Measurements from ENCODE around the gene CFAP161.
"Not testable (repeated sequence)": the region's sequence is repeated elsewhere in the genome, so short reads cannot be mapped to it uniquely, and the experiment has no call there.

CFAP161 gene

DNA sequence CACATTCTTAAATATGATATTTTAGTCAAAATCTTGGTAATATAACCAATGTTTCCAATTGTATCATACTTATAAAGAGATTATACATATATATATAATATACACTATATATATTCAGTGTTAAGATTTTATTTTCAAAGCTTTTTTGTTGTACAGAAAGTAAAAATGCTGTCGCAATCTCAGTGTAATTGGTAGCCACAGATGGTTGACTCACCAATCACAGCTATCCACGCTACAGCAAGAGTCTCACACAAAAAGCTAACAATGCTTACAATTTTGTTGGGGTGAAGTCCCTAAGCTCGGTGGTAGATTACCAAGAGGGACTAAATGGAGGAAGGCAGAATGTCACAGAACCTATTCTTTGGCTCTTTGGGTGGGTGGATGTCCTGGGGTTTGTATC is 16.9 kb upstream of the CFAP161 start:
- DNase-seq (ENCODE audit: low spot score in 2 of 2) = no peak
- Mint-ChIP-seq H3K27me3 (peaks cover 13% of the 10 kb centered on the region), H3K27ac (no peak overlapping the region), H3K36me3 (peaks cover 2% of the 10 kb centered on the region), H3K9me3 (peaks cover 2% of the 10 kb centered on the region), H3K4me1 (no peaks in the 10 kb centered on the region), H3K4me3 (no peak overlapping the region)
- ATAC-seq (ENCODE audit: low read depth) = no peak

DNA sequence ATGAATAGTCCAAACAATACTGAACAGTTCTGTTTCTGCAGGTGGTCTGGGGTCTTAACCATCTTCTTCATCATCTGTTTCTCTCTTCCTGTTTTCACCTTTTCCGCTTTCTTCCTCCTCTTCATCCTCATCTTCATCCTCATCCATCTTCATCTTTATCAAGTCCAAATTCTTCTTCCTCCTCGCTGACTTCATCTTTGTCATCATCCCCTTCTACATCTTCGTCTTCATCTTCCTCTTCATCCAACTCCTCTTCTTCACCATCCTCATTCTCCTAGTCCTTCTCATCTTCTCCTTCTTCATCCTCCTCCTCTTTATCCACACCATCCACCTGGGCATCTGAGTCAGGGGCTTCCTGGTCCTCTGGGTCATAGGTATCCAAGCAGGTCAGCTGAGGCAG is 16.5 kb upstream of the CFAP161 start:
- Mint-ChIP-seq H3K27me3 (peaks cover 13% of the 10 kb centered on the region), H3K9me3 (peaks cover 2% of the 10 kb centered on the region), H3K4me1 (no peaks in the 10 kb centered on the region), H3K4me3 (no peak overlapping the region), H3K27ac (no peak overlapping the region), H3K36me3 (peaks cover 2% of the 10 kb centered on the region)
- no peak for DNase-seq (ENCODE audit: low spot score in 2 of 2)
- ATAC-seq (ENCODE audit: low read depth) = no peak

DNA sequence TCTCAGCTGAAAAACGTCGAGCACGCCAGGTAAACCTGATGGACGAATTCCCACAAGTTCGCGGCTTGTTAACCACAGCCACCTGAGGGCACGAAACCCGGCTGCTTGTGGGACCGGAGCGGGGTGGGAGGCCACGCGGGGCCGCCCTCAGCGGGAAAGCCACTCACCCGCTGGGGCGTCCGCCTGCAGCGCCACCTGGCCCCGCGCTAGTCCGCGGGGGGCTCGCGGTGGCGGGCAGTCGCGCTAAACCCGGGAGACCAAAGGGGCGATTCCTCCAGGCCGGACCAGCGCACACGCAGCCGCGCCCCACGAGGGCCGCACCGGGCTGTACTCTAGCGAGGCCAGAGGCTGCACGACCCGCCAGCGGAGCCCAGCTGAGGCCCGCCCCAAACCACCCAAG is 15.7 kb upstream of the CFAP161 start:
- Mint-ChIP-seq H3K36me3 (peaks cover 2% of the 10 kb centered on the region), H3K27me3 (peaks cover 13% of the 10 kb centered on the region), H3K4me1 (no peaks in the 10 kb centered on the region), H3K9me3 (peaks cover 2% of the 10 kb centered on the region), H3K27ac (no peak overlapping the region), H3K4me3 (no peak overlapping the region)
- no peak for ATAC-seq (ENCODE audit: low read depth)
- no peak for DNase-seq (ENCODE audit: low spot score in 2 of 2)

GRCh38 chr15:81120069-81120468 is 14.0 kb upstream of the CFAP161 start:
- Mint-ChIP-seq H3K4me3 (no peak overlapping the region), H3K9me3 (peaks cover 2% of the 10 kb centered on the region), H3K27me3 (peaks cover 11% of the 10 kb centered on the region), H3K36me3 (peaks cover 2% of the 10 kb centered on the region), H3K4me1 (no peaks in the 10 kb centered on the region), H3K27ac (no peak overlapping the region)
- ATAC-seq (ENCODE audit: low read depth) (no peak), DNase-seq (ENCODE audit: low spot score in 2 of 2) (no peak)

DNA sequence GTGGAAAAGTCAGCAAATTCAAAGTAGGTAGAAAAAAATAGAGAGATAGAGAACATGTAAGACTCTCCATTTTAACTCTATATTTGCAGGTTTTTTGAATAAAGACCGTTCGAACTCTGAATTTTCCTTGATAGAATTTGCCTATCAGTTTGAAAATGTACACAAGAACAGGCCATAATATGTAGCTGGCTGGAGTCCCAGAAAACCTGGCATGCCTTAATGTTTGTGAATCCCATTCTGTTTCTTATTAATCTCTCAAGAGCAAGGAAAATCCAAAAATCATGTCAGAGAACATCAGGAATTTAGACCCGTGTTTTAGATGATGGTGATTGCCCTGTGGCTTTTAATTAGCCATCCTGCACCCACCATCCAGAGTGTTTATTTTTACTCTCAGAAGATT is 7.2 kb upstream of the CFAP161 start:
- Mint-ChIP-seq H3K27ac (no peak overlapping the region), H3K4me3 (no peak overlapping the region), H3K9me3 (peaks cover 2% of the 10 kb centered on the region), H3K36me3 (peaks cover 9% of the 10 kb centered on the region), H3K27me3 (peaks cover 11% of the 10 kb centered on the region), H3K4me1 (no peaks in the 10 kb centered on the region)
- no peak for DNase-seq (ENCODE audit: low spot score in 2 of 2)
- no peak for ATAC-seq (ENCODE audit: low read depth)

- H3K27ac Mint-ChIP-seq; H3K9me3 Mint-ChIP-seq; DNase-seq (ENCODE audit: low spot score in 2 of 2); H3K36me3 Mint-ChIP-seq; H3K4me3 Mint-ChIP-seq; H3K4me1 Mint-ChIP-seq: not testable (repeated sequence)
- ATAC-seq (ENCODE audit: low read depth) = peak; percentile 72
- H3K27me3 Mint-ChIP-seq = peaks cover 11% of the 10 kb centered on the region
Observed at GRCh38 chr15:81141478-81141877, 7.4 kb downstream of the CFAP161 start.

DNA sequence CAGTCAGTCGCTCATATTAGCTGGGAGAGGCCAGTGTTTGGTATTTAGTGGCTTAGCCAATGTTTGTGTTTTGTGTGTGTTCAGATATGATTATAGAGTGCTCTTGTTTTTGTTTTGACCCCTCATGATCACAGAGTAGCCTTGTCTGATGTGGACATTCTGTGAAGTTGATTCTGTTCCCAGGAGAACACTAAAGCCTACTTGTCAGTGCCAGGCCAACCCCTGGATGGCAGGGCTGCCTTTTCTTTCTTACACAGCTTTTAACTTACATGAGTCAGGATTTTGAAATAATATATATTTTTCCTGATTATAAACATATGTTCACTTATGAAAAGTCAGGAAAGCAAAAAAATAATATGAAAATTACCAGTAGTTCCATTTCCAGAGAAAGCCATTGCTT is 11.9 kb downstream of the CFAP161 start:
- Mint-ChIP-seq H3K27ac (no peak overlapping the region), H3K9me3 (no peaks in the 10 kb centered on the region), H3K27me3 (peaks cover 11% of the 10 kb centered on the region), H3K4me3 (no peak overlapping the region), H3K36me3 (no peaks in the 10 kb centered on the region), H3K4me1 (peaks cover 6% of the 10 kb centered on the region)
- DNase-seq (ENCODE audit: low spot score in 2 of 2) (no peak), ATAC-seq (ENCODE audit: low read depth) (no peak)

DNA sequence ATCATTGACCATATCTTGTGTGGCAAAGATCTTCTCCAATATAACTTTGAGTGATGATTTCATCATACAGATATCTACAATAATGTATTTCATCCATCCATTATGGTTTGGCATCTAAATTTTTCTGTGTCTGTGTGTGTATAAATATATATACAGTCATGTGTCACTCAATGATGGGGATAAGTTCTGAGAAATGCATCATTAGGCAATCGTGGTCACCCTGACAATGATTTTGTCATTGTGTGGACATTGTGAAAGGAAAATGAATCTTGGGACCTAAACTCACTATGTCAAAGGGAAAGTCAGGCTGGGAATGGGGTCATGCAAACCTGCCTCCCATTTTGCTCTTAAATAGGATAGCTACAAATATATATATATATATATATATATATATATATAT is 12.4 kb downstream of the CFAP161 start:
- H3K27ac Mint-ChIP-seq = no peak overlapping the region
- no peak for DNase-seq (ENCODE audit: low spot score in 2 of 2)
- peaks cover 6% of the 10 kb centered on the region for H3K4me1 Mint-ChIP-seq
- ATAC-seq (ENCODE audit: low read depth) = no peak
- H3K9me3 Mint-ChIP-seq = no peaks in the 10 kb centered on the region
- no peaks in the 10 kb centered on the region for H3K36me3 Mint-ChIP-seq
- H3K27me3 Mint-ChIP-seq = peaks cover 11% of the 10 kb centered on the region
- H3K4me3 Mint-ChIP-seq = no peak overlapping the region

- Mint-ChIP-seq H3K9me3 (no peaks in the 10 kb centered on the region), H3K36me3 (no peaks in the 10 kb centered on the region), H3K27me3 (peaks cover 3% of the 10 kb centered on the region), H3K4me1 (no peaks in the 10 kb centered on the region), H3K27ac (no peak overlapping the region), H3K4me3 (no peak overlapping the region)
- DNase-seq (ENCODE audit: low spot score in 2 of 2) (no peak), ATAC-seq (ENCODE audit: low read depth) (no peak)
Observed at GRCh38 chr15:81151389-81151788, 17.3 kb downstream of the CFAP161 start.

DNA sequence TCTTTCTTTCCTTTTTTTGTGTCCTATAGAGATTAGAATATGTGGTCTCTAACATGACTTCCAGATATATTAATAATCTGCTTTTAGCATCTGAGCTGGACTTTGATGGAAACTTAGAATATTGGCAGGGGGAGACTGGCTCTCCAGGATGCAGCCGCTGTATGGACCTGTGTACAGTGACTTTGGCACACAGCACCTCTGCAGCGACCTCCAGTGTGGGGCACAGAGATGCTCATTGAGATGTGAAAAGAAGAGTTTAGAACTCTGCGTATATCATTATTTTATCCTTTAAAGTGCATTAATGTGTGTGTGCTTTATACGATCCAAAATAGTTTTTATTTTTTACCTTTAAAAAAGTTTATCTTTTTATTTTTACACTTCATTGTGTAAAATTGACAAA is 18.3 kb downstream of the CFAP161 start:
- peaks cover 3% of the 10 kb centered on the region for H3K27me3 Mint-ChIP-seq
- H3K4me1 Mint-ChIP-seq = no peaks in the 10 kb centered on the region
- no peak overlapping the region for H3K4me3 Mint-ChIP-seq
- H3K27ac Mint-ChIP-seq = no peak overlapping the region
- ATAC-seq (ENCODE audit: low read depth) = no peak
- H3K36me3 Mint-ChIP-seq = no peaks in the 10 kb centered on the region
- no peak for DNase-seq (ENCODE audit: low spot score in 2 of 2)
- H3K9me3 Mint-ChIP-seq = no peaks in the 10 kb centered on the region

GRCh38 chr15:81152799-81153198 is 18.7 kb downstream of the CFAP161 start:
- H3K9me3 Mint-ChIP-seq = no peaks in the 10 kb centered on the region
- ATAC-seq (ENCODE audit: low read depth) (no peak), DNase-seq (ENCODE audit: low spot score in 2 of 2) (no peak)
- H3K27me3 Mint-ChIP-seq = peaks cover 6% of the 10 kb centered on the region
- no peak overlapping the region for H3K4me3 Mint-ChIP-seq
- no peaks in the 10 kb centered on the region for H3K4me1 Mint-ChIP-seq
- no peak overlapping the region for H3K27ac Mint-ChIP-seq
- H3K36me3 Mint-ChIP-seq = no peaks in the 10 kb centered on the region

DNA sequence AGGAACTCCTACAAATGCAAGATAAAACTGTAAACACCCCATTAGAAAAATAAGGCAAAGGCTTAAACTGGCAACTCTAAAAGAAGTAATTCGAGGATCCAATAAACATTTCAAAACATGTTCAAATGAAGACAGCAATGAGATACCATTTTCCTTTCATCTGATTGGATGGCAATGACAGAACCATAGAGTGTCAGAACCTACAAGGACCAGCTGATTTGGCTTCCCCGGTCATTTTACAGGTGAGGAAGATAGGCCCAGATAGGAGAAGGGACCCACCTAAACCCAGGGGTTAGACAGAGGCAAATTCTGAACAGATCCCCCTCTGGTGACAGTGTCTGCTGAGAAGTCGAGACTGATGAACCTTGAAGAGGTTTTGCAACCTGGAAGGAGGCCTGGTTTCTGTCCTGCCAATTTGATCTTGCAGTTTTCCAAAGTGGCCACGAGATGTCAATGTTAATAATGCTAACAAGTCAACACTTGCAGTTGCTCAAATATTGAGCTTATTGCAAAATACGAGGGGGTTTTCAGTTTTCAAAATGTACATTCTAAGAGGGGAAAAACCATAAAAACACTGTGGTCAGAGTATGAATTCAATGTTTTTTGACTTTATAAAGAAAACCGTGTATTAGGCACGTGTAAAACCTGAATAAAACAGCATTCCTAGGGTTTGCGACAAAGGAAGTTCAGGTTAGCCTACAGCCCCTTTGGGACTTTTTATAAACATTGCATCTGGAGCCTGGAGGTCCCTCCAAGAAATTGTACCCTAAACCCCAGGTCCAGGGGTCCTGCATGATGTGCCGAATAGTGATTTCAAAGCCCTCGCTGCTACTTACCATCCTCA is 21.5 kb downstream of the CFAP161 start:
- ATAC-seq (ENCODE audit: low read depth) (peak; percentile 49), DNase-seq (ENCODE audit: low spot score in 2 of 2) (no peak)
- no peak overlapping the region for H3K27ac Mint-ChIP-seq
- H3K9me3 Mint-ChIP-seq = no peaks in the 10 kb centered on the region
- peaks cover 5% of the 10 kb centered on the region for H3K27me3 Mint-ChIP-seq
- H3K4me1 Mint-ChIP-seq = no peaks in the 10 kb centered on the region
- H3K4me3 Mint-ChIP-seq = no peak overlapping the region
- no peaks in the 10 kb centered on the region for H3K36me3 Mint-ChIP-seq

DNA sequence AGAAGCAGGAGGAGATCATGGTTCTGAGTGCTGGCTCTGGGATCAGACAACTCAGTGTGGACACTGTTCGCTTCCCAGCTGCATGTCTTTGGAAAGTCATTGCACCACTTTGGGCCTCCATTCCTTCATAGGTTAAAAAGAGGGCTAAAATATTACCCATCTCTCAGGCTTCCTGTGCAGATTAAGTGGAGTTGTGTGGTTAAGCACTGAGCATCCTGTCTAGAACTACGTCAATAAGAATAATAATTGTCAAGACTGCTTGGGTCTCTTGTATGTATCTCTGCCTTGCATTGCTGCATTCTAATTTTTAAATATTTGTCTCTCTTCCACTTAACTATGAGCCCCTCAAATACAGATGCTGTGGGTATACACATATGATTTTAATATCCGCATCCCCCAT is 22.3 kb downstream of the CFAP161 start:
- Mint-ChIP-seq H3K27ac (no peak overlapping the region), H3K4me3 (no peak overlapping the region), H3K9me3 (no peaks in the 10 kb centered on the region), H3K4me1 (peaks cover 4% of the 10 kb centered on the region), H3K36me3 (no peaks in the 10 kb centered on the region), H3K27me3 (peaks cover 8% of the 10 kb centered on the region)
- no peak for DNase-seq (ENCODE audit: low spot score in 2 of 2)
- ATAC-seq (ENCODE audit: low read depth) = no peak

DNA sequence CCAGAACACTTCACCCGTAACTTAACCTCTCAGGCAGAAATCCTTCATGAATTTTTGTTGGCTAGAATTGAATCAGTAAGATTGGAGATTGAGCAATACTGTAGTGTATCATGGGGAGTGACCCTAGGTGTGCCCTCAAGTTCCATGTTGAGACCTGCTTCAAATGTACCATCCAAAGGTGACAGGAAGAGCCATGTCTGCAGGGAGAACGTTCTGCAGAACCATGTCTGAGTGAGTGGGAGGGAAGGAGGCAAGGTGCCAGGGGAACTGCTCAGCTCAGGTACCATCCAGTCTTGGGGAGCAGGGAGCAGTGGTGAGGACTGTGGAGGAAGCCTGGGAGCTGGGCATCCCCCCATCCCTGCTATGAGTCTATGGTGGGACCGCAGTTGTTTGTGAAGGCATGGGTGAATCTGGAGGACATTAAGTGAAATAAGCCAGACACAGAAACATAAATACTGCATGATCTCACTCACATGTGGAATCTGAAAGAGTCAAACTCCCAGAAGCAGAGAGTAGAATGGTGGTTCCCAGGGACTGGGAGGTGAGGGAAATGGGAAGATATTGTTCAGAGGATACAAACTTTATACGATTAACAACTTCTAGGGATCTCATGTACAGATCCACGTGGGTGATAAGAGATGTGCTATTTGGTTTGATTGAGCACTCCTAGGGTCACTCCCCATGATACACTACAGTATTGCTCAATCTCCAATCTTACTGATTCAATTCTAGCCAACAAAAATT is 23.3 kb downstream of the CFAP161 start:
- DNase-seq (ENCODE audit: low spot score in 2 of 2) = no peak
- peaks cover 12% of the 10 kb centered on the region for H3K27me3 Mint-ChIP-seq
- no peak for ATAC-seq (ENCODE audit: low read depth)
- H3K4me3 Mint-ChIP-seq = no peak overlapping the region
- H3K36me3 Mint-ChIP-seq = no peaks in the 10 kb centered on the region
- peaks cover 9% of the 10 kb centered on the region for H3K4me1 Mint-ChIP-seq
- H3K9me3 Mint-ChIP-seq = no peaks in the 10 kb centered on the region
- H3K27ac Mint-ChIP-seq = no peak overlapping the region

DNA sequence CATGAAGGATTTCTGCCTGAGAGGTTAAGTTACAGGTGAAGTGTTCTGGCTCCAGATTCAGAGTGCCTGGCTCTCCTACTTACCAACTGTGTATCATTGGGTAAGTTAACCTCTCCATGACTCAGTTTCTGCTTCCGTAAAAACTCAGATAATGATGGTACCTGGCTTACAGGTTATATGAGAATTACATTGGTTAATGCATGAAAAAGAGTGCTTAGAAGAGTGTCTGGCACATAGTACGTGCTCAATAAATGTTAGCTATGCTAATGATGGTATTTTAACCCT is 23.8 kb downstream of the CFAP161 start:
- Mint-ChIP-seq H3K4me3 (no peak overlapping the region), H3K4me1 (peaks cover 11% of the 10 kb centered on the region)

More for the DNA sequence above, 23.8 kb downstream of the CFAP161 start:
- ATAC-seq (ENCODE audit: low read depth) (no peak), DNase-seq (ENCODE audit: low spot score in 2 of 2) (no peak)
- no peak overlapping the region for H3K27ac Mint-ChIP-seq
- H3K27me3 Mint-ChIP-seq = peaks cover 14% of the 10 kb centered on the region
- no peaks in the 10 kb centered on the region for H3K9me3 Mint-ChIP-seq
- no peaks in the 10 kb centered on the region for H3K36me3 Mint-ChIP-seq

Data from memory B cell (primary cell).